Mesendoderm (in vitro differentiated cells): ENCODE measurements around the gene SYCN.

ENCODE experiments used
- DNase-seq: peaks from one replicate; pipeline ENCODE4 v3.0.0; 2013
- H2AK5ac ChIP-seq: 2 replicates; pipeline ENCODE4 v1.6.1; 2013; ENCODE audit warnings: low read length, inconsistent platforms
- H2BK120ac ChIP-seq: 2 replicates; pipeline ENCODE4 v1.6.1; 2013; ENCODE audit warnings: low read depth, mild to moderate bottlenecking, low read length, moderate library complexity, mixed read lengths
- H2BK15ac ChIP-seq: replicated peaks from 2 replicates; pipeline ENCODE4 v1.6.1; 2013; ENCODE audit warnings: low read depth, mild to moderate bottlenecking, moderate library complexity
- H2BK5ac ChIP-seq: 2 replicates; pipeline ENCODE4 v1.6.1; 2013; ENCODE audit warnings: low read length, inconsistent platforms
- H3K18ac ChIP-seq: 2 replicates; pipeline ENCODE4 v1.6.1; 2013; ENCODE audit warnings: mild to moderate bottlenecking, low read length, mixed read lengths
- H3K23ac ChIP-seq: one replicate; pipeline ENCODE4 v1.6.1; 2013; ENCODE audit warnings: low read length
- H3K27ac ChIP-seq: 2 replicates; pipeline ENCODE4 v1.5.1; 2013; ENCODE audit warnings: low read depth, mild to moderate bottlenecking, inconsistent platforms, low read length, moderate library complexity
- H3K27me3 ChIP-seq: 2 replicates; pipeline ENCODE4 v1.6.1; 2013; ENCODE audit warnings: low read length, control low read depth, mild to moderate bottlenecking, inconsistent platforms; ENCODE audit not compliant: insufficient read depth, poor library complexity
- H3K36me3 ChIP-seq: 2 replicates; pipeline ENCODE4 v1.6.1; 2013; ENCODE audit warnings: low read length, inconsistent platforms; ENCODE audit not compliant: control insufficient read depth, insufficient read depth
- H3K4ac ChIP-seq: one replicate; pipeline ENCODE4 v1.6.1; 2013; ENCODE audit warnings: low read depth, mild to moderate bottlenecking, low read length, moderate library complexity
- H3K4me1 ChIP-seq: 2 replicates; pipeline ENCODE4 v1.6.1; 2013; ENCODE audit warnings: low read depth, low read length, inconsistent platforms; ENCODE audit not compliant: control insufficient read depth
- H3K4me2 ChIP-seq: 2 replicates; pipeline ENCODE4 v1.6.1; 2013; ENCODE audit warnings: low read length
- H3K4me3 ChIP-seq: 2 replicates; pipeline ENCODE4 v1.5.1; 2013; ENCODE audit warnings: mild to moderate bottlenecking, low read length
- H3K56ac ChIP-seq: one replicate; pipeline ENCODE4 v1.6.1; 2013; ENCODE audit warnings: low read length
- H3K79me1 ChIP-seq: 2 replicates; pipeline ENCODE4 v1.6.1; 2013; ENCODE audit warnings: low read length, inconsistent platforms
- H3K79me2 ChIP-seq: 2 replicates; pipeline ENCODE4 v1.6.1; 2013; ENCODE audit warnings: mild to moderate bottlenecking, low read length; ENCODE audit not compliant: control insufficient read depth, insufficient read depth
- H3K9ac ChIP-seq: 2 replicates; pipeline ENCODE4 v1.6.1; 2013; ENCODE audit warnings: low read length, inconsistent platforms
- H4K5ac ChIP-seq: one replicate; pipeline ENCODE4 v1.6.1; 2013; ENCODE audit warnings: low read length
- H4K8ac ChIP-seq: one replicate; pipeline ENCODE4 v1.6.1; 2013; ENCODE audit warnings: low read depth, mild to moderate bottlenecking, control low read depth, low read length, moderate library complexity
- WGBS: extraction: QIAGEN DNeasy Blood & Tissue Kit; methylation state at CpG from one replicate; pipeline ENCODE4 v1.1.7; 2013; ENCODE audit warnings: low lambda C conversion rate, missing lambda C conversion rate; ENCODE audit not compliant: insufficient coverage; ENCODE audit errors: extremely low coverage; 5-methylcytosine and 5-hydroxymethylcytosine counted together

Gene SYCN

DNA sequence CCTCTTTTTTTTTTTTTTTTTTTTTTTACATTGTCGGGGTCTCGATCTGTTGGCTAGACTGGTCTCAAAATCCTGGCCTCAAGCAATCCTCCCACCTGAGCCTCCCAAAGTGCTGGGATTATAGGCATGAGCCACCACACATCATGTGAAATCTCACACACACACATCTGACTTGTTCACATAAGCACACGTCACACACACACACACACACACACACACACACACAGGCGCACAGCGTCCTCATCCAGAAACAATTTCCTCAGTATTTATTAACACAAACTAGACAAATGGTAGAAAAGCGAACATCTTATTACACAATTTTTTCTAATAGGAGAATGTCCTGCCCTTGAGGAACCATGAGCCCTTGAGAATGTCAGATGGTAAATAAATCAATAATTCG is 5.1 kb upstream of the SYCN start:
- Histone ChIP-seq H3K4me3 (no peak overlapping the region), H3K4ac (no peak overlapping the region), H3K9ac (no peak overlapping the region), H3K79me1 (no peaks in the 10 kb centered on the region), H3K79me2 (no peaks in the 10 kb centered on the region), H2AK5ac (no peak overlapping the region), H2BK5ac (no peak overlapping the region), H3K56ac (no peak overlapping the region), H2BK15ac (no peak overlapping the region), H3K27ac (no peak overlapping the region), H4K5ac (no peak overlapping the region), H4K8ac (no peak overlapping the region), H3K23ac (no peak overlapping the region), H3K36me3 (no peaks in the 10 kb centered on the region), H3K4me2 (no peak overlapping the region), H3K4me1 (no peaks in the 10 kb centered on the region), H2BK120ac (no peak overlapping the region), H3K27me3 (no peaks in the 10 kb centered on the region), H3K18ac (no peak overlapping the region)
- no CpG with 5 or more reads among the region's 7 CpGs for WGBS
- no peak for DNase-seq

DNA sequence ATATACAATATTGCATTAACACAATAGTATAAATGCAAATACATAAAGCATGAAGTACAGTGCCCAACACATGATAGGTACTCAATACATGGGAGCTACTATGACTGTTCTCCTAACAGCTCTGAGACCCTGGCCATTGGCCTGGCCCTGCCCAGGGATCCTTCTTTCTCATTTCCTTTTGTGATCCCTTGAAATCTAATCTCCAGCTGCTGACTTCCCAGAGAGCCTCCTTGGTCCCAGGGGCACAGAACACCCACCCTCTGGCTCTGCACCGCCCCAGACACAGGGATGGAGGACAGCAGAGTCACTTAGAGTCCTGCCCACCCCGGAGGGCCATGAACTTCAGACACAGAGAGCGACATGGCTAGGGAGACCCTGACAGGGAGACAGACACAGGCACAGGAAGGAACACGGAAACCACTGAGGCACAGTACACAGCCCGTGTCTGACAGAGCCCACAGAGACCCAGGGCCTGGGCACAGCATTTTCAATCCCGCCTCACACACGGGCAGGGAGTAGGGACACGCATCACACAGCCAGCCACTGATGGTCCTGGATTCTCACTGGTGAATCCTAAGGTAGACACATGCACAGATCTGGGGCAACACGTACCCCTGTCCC is 4.2 kb upstream of the SYCN start:
- Histone ChIP-seq H3K79me1 (no peaks in the 10 kb centered on the region), H3K79me2 (no peaks in the 10 kb centered on the region), H3K4me1 (no peaks in the 10 kb centered on the region), H4K8ac (no peak overlapping the region), H3K4me2 (no peak overlapping the region), H2BK120ac (no peak overlapping the region), H3K18ac (no peak overlapping the region), H4K5ac (no peak overlapping the region), H2BK15ac (no peak overlapping the region), H3K56ac (peak overlapping the region; percentile 34), H3K36me3 (no peaks in the 10 kb centered on the region), H3K23ac (no peak overlapping the region), H3K4me3 (no peak overlapping the region), H2AK5ac (no peak overlapping the region), H2BK5ac (no peak overlapping the region), H3K27me3 (no peaks in the 10 kb centered on the region), H3K4ac (no peak overlapping the region), H3K9ac (no peak overlapping the region), H3K27ac (no peak overlapping the region)
- WGBS = no CpG with 5 or more reads among the region's 9 CpGs
- no peak for DNase-seq

DNA sequence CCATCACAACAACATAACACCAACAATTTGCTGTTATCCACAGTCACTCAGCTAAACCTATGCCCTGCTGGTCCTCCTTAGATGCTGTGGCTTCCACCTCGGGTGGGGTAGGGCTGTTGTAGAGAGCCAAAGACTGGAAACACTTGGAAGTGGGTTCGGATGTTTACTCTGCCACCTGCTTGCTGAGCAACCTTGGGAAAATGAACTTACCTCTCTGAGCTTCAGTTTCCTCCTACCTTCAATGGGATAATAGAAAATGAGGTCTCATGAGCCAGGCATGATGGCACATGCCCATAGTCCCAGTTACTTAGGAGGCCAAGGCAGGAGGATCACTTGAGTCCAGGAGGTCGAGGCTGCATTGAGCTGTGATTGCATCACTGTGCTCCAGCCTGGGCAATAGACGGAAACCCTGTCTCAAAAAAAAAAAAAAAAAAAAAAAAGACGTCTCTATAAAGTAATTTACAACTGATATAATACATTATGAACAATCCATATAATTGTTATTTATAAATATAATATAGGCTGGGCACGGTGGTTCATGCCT is 3.3 kb upstream of the SYCN start:
- no peak overlapping the region for H3K4me3 ChIP-seq
- H2AK5ac ChIP-seq = no peak overlapping the region
- no peak overlapping the region for H3K56ac ChIP-seq
- H3K23ac ChIP-seq = no peak overlapping the region
- H2BK15ac ChIP-seq = no peak overlapping the region
- no peak overlapping the region for H4K5ac ChIP-seq
- H3K79me1 ChIP-seq = no peaks in the 10 kb centered on the region
- no peaks in the 10 kb centered on the region for H3K79me2 ChIP-seq
- WGBS = no CpG with 5 or more reads among the region's 6 CpGs
- no peak overlapping the region for H3K4me2 ChIP-seq
- no peak overlapping the region for H4K8ac ChIP-seq
- no peak overlapping the region for H3K9ac ChIP-seq
- no peak overlapping the region for H2BK5ac ChIP-seq
- no peaks in the 10 kb centered on the region for H3K4me1 ChIP-seq
- H3K18ac ChIP-seq = no peak overlapping the region
- H3K36me3 ChIP-seq = no peaks in the 10 kb centered on the region
- H3K27me3 ChIP-seq = no peaks in the 10 kb centered on the region
- no peak overlapping the region for H3K27ac ChIP-seq
- H2BK120ac ChIP-seq = no peak overlapping the region
- DNase-seq = no peak
- no peak overlapping the region for H3K4ac ChIP-seq

DNA sequence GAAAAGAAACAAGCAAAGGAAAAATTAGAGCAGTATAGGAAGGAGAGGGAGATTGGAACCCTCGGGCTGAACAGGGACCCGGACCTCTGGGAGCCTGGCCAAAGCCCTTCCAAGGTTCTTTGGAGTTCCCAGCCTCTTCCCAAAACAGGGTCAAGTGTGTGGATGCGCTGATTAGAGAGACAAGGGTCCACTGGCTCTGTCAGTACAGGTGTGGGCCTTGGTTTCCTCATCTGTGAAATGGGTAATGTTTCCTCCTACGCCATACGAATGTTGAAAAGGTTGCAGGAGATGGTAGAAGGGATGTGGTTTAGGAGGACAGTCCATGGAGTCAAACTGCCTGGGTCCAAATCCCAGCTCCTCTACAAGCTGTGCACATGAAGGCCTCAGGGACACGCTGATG is 2.1 kb upstream of the SYCN start:
- no peak overlapping the region for H3K27ac ChIP-seq
- H3K18ac ChIP-seq = no peak overlapping the region
- H3K4me2 ChIP-seq = no peak overlapping the region
- H3K4me3 ChIP-seq = no peak overlapping the region
- H3K36me3 ChIP-seq = no peaks in the 10 kb centered on the region
- H3K27me3 ChIP-seq = no peaks in the 10 kb centered on the region
- no peak overlapping the region for H3K56ac ChIP-seq
- no peak overlapping the region for H3K9ac ChIP-seq
- no peak overlapping the region for H2BK120ac ChIP-seq
- H3K79me2 ChIP-seq = no peaks in the 10 kb centered on the region
- no peaks in the 10 kb centered on the region for H3K4me1 ChIP-seq
- no peak overlapping the region for H4K8ac ChIP-seq
- H3K4ac ChIP-seq = no peak overlapping the region
- no peak overlapping the region for H2BK15ac ChIP-seq
- WGBS = no CpG with 5 or more reads among the region's 6 CpGs
- no peak overlapping the region for H2BK5ac ChIP-seq
- H2AK5ac ChIP-seq = no peak overlapping the region
- no peak for DNase-seq
- H3K79me1 ChIP-seq = no peaks in the 10 kb centered on the region
- H4K5ac ChIP-seq = no peak overlapping the region
- H3K23ac ChIP-seq = no peak overlapping the region

GRCh38 chr19:39205449-39205764 is 1.3 kb upstream of the SYCN start:
- Histone ChIP-seq H2BK120ac (no peak overlapping the region), H4K8ac (no peak overlapping the region), H3K4ac (no peak overlapping the region), H2BK15ac (no peak overlapping the region), H3K36me3 (no peaks in the 10 kb centered on the region), H3K79me1 (no peaks in the 10 kb centered on the region), H3K79me2 (no peaks in the 10 kb centered on the region), H3K27ac (no peak overlapping the region), H3K4me3 (no peak overlapping the region), H4K5ac (no peak overlapping the region), H3K4me2 (no peak overlapping the region), H2AK5ac (no peak overlapping the region), H3K9ac (no peak overlapping the region), H3K23ac (no peak overlapping the region), H3K4me1 (no peaks in the 10 kb centered on the region), H3K56ac (no peak overlapping the region), H2BK5ac (no peak overlapping the region), H3K27me3 (no peaks in the 10 kb centered on the region), H3K18ac (no peak overlapping the region)
- WGBS = no CpG with 5 or more reads among the region's 3 CpGs
- DNase-seq = no peak

DNA sequence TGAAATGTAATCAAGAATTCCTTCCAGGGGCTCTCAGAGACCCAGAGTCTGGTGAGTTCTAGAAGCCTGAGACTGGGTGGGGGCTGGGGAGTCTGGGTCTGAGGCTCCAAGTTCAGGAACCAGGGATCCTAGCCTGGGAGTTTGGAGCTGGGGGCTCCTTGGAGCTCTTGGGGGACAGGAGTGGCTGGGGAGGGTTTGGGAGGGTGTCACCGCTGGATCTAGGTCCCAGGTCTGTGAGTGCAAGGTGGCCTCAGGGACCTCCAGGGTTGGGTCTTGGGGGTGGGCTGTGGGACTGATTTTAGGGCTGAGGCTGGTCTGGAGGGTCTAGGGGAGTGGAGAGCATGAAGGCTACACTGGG is 1.1 kb downstream of the SYCN start:
- H3K4me3 ChIP-seq = no peak overlapping the region
- H3K56ac ChIP-seq = no peak overlapping the region
- no peak overlapping the region for H3K27ac ChIP-seq
- H2BK120ac ChIP-seq = no peak overlapping the region
- H3K79me2 ChIP-seq = no peaks in the 10 kb centered on the region
- no CpG with 5 or more reads among the region's 1 CpG for WGBS
- no peak overlapping the region for H2BK15ac ChIP-seq
- H3K18ac ChIP-seq = no peak overlapping the region
- no peak for DNase-seq
- H3K4me2 ChIP-seq = no peak overlapping the region
- H2AK5ac ChIP-seq = no peak overlapping the region
- no peak overlapping the region for H3K23ac ChIP-seq
- H3K4ac ChIP-seq = no peak overlapping the region
- H2BK5ac ChIP-seq = no peak overlapping the region
- H4K5ac ChIP-seq = no peak overlapping the region
- H3K79me1 ChIP-seq = no peaks in the 10 kb centered on the region
- no peak overlapping the region for H3K9ac ChIP-seq
- no peaks in the 10 kb centered on the region for H3K36me3 ChIP-seq
- H3K27me3 ChIP-seq = peaks cover 3% of the 10 kb centered on the region
- no peak overlapping the region for H4K8ac ChIP-seq
- H3K4me1 ChIP-seq = no peaks in the 10 kb centered on the region
